Natural killer cell (primary cell): ENCODE data around the gene SELENOO. TPM values are rescaled to one million over a fixed set of nuclear protein-coding genes. Genes with fewer than 3 reads are reported as not detected.
"Not testable (repeated sequence)": the region's sequence is repeated elsewhere in the genome, so short reads cannot be mapped to it uniquely, and the experiment has no call there.

Experiments used
- ATAC-seq, 3 donors: fragments of 150-1000 bp in 2 of 3; fragments of 200-7000 bp in 1 of 3; cut with Tn5 transposase; 1 replicate in 1 of 3; 2 replicates in 2 of 3; pipeline ENCODE4 v1.10.0; 2021; ENCODE audit warnings: mild to moderate bottlenecking in 2 of 3, moderate library complexity in 2 of 3
- DNase-seq, 2 donors: peaks; one replicate each; pipeline versions ENCODE4 v3.0.0 to v3.0.0-alpha.2; 2013 to 2021; ENCODE audit warnings: mixed read lengths in 1 of 2
- H3K27ac ChIP-seq: one replicate; pipeline ENCODE4 v1.5.1; 2013; ENCODE audit warnings: mild to moderate bottlenecking, low read length
- H3K27me3 ChIP-seq: one replicate; pipeline ENCODE4 v1.6.1; 2013; ENCODE audit warnings: low read length; ENCODE audit not compliant: control insufficient read depth, insufficient read depth
- H3K36me3 ChIP-seq: one replicate; pipeline ENCODE4 v1.6.1; 2013; ENCODE audit warnings: low read length; ENCODE audit not compliant: control insufficient read depth, insufficient read depth
- H3K4me1 ChIP-seq: one replicate; pipeline ENCODE4 v1.6.1; 2013; ENCODE audit warnings: low read length; ENCODE audit not compliant: control insufficient read depth, insufficient read depth
- H3K4me3 ChIP-seq: one replicate; pipeline ENCODE4 v1.5.1; 2013; ENCODE audit warnings: low read length
- H3K9me3 ChIP-seq: one replicate; pipeline ENCODE4 v1.6.1; 2013; ENCODE audit warnings: low read length; ENCODE audit not compliant: control insufficient read depth, insufficient read depth
- H3K27ac Mint-ChIP-seq, 2 donors: one replicate each; pipeline ENCODE4 v1.8.0; 2022; ENCODE audit warnings: mild to moderate bottlenecking in 2 of 2, mixed read lengths in 2 of 2, moderate library complexity in 1 of 2
- H3K27me3 Mint-ChIP-seq, 2 donors: one replicate each; pipeline ENCODE4 v1.8.0; 2022; ENCODE audit warnings: low read depth in 2 of 2, mixed read lengths in 2 of 2
- H3K36me3 Mint-ChIP-seq: one replicate; pipeline ENCODE4 v1.8.0; 2022; ENCODE audit warnings: mixed read lengths
- H3K4me1 Mint-ChIP-seq, 2 donors: one replicate each; pipeline ENCODE4 v1.8.0; 2022; ENCODE audit warnings: mixed read lengths in 2 of 2
- H3K4me3 Mint-ChIP-seq: one replicate; pipeline ENCODE4 v1.8.0; 2022; ENCODE audit warnings: mild to moderate bottlenecking, moderate library complexity, mixed read lengths
- H3K9me3 Mint-ChIP-seq, 2 donors: one replicate each; pipeline ENCODE4 v1.8.0; 2022; ENCODE audit warnings: mixed read lengths in 2 of 2
- WGBS: methylation state at CpG from one replicate; pipeline ENCODE4 v1.1.7; 2013; ENCODE audit warnings: missing lambda C conversion rate; ENCODE audit not compliant: insufficient coverage; 5-methylcytosine and 5-hydroxymethylcytosine counted together
- intact Hi-C: fragments of 100-400 bp; cut with micrococcal nuclease; formaldehyde crosslinking; loops from one replicate; pipeline ENCODE4 v1.14.2; 2022
- total RNA-seq, 4 donors: library from RNA; stranded (reverse); fragments of 120-200 nt in 1 of 4; gene quantifications; one replicate each; pipeline versions ENCODE4 v1.2.3 to v1.2.4, GENCODE V29; 2013 to 2022
- TF ChIP-seq, protein P1 (sequence below): fragments of 200-600 bp; IDR thresholded peaks from one replicate; pipeline ENCODE4 v1.8.0; 2022; ENCODE audit warnings: antibody characterized with exemption

SELENOO gene
- total RNA-seq, 3 donors from 2014 or later (not counting 1 experiment from before 2014, with no cell fraction given), result 37.3 to 45.2 (median 37.6) TPM

DNA sequence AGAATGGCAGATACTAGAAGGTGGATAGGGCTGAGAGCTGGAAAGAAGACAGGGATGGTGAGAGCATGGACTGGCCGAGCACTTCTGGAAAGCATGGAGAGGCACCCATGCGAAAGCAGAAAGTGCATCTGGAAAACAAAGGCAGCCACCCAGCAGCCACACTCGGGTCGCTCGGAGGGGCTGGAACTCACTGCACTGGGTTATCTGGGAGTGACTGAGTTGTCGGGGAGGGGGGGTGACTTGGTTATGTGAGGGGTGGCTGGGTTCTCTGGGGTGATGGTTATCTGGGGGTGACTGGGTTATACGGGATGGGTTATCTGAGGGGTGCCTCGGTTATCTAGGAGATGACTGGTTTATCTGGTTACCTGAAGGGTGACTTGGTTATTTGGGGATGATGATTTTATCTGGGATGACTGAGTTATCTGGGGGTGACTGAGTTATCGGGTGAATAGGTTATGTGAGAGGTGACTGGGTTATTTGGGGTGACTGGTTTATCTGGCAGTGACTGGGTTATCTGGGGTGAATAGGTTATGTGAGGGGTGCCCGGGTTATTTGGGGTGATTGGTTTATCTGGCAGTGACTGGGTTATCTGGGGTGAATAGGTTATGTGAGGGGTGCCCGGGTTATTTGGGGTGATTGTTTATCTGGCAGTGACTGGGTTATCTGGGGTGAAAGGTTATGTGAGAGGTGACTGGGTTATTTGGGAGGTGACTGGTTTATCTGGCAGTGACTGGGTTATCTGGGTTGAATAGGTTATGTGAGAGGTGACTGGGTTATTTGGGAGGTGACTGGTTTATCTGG, 32.9 kb upstream of the SELENOO start:
- ATAC-seq (no peak), DNase-seq (no peak)
- peaks cover 25 to 34% of the 10 kb centered on the region in 2 donors for H3K27me3 Mint-ChIP-seq
- TF ChIP-seq, protein P1, sequence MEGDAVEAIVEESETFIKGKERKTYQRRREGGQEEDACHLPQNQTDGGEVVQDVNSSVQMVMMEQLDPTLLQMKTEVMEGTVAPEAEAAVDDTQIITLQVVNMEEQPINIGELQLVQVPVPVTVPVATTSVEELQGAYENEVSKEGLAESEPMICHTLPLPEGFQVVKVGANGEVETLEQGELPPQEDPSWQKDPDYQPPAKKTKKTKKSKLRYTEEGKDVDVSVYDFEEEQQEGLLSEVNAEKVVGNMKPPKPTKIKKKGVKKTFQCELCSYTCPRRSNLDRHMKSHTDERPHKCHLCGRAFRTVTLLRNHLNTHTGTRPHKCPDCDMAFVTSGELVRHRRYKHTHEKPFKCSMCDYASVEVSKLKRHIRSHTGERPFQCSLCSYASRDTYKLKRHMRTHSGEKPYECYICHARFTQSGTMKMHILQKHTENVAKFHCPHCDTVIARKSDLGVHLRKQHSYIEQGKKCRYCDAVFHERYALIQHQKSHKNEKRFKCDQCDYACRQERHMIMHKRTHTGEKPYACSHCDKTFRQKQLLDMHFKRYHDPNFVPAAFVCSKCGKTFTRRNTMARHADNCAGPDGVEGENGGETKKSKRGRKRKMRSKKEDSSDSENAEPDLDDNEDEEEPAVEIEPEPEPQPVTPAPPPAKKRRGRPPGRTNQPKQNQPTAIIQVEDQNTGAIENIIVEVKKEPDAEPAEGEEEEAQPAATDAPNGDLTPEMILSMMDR, result no peak
- H3K36me3 Mint-ChIP-seq, result no peaks in the 10 kb centered on the region
- WGBS, result 80% methylated on average over 11 of the region's 11 CpGs
- H3K4me3 Mint-ChIP-seq, result no peak overlapping the region
- intact Hi-C loops, result no loop called here
- H3K36me3 ChIP-seq, result no peaks in the 10 kb centered on the region
- peaks cover 19% of the 10 kb centered on the region for H3K27me3 ChIP-seq
- H3K9me3 ChIP-seq, result no peaks in the 10 kb centered on the region
- peaks cover 0 to 14% of the 10 kb centered on the region in 2 donors for H3K4me1 Mint-ChIP-seq
- no peaks in the 10 kb centered on the region for H3K9me3 Mint-ChIP-seq
- no peak overlapping the region for H3K27ac Mint-ChIP-seq
- H3K27ac ChIP-seq, result no peak overlapping the region
- no peaks in the 10 kb centered on the region for H3K4me1 ChIP-seq
- H3K4me3 ChIP-seq, result no peak overlapping the region

DNA sequence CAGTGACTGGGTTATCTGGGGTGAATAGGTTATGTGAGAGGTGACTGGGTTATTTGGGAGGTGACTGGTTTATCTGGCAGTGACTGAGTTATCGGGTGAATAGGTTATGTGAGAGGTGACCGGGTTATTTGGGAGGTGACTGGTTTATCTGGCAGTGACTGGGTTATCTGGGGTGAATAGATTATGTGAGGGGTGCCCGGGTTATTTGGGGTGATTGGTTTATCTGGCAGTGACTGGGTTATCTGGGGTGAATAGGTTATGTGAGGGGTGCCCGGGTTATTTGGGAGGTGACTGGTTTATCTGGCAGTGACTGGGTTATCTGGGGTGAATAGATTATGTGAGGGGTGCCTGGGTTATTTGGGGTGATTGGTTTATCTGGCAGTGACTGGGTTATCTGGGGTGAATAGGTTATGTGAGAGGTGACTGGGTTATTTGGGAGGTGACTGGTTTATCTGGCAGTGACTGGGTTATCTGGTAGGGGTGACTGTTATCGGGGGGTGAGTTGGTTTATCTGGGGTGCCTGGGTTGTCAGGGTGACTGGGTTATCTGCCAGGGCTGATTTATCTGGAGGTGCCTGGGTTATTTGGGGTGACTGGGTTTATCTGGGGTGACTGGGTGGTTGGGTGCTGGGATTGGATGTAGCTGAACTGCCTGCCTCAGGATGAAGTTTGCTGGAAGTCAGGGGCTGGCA, 32.2 kb upstream of the SELENOO start:
- peaks cover 19% of the 10 kb centered on the region for H3K27me3 ChIP-seq
- 87% methylated on average over 5 of the region's 5 CpGs for WGBS
- peaks cover 0 to 14% of the 10 kb centered on the region in 2 donors for H3K4me1 Mint-ChIP-seq
- intact Hi-C loops, ATAC-seq, H3K36me3 Mint-ChIP-seq, H3K4me3 ChIP-seq, H3K36me3 ChIP-seq, H3K9me3 Mint-ChIP-seq, H3K4me1 ChIP-seq, H3K27ac ChIP-seq, H3K9me3 ChIP-seq, DNase-seq: not testable (repeated sequence)
- H3K4me3 Mint-ChIP-seq, result peak overlapping the region; percentile 66
- H3K27me3 Mint-ChIP-seq, result peaks cover 25 to 33% of the 10 kb centered on the region in 2 donors
- H3K27ac Mint-ChIP-seq, result peak overlapping the region in 1 of 2 donors; percentile 84

DNA sequence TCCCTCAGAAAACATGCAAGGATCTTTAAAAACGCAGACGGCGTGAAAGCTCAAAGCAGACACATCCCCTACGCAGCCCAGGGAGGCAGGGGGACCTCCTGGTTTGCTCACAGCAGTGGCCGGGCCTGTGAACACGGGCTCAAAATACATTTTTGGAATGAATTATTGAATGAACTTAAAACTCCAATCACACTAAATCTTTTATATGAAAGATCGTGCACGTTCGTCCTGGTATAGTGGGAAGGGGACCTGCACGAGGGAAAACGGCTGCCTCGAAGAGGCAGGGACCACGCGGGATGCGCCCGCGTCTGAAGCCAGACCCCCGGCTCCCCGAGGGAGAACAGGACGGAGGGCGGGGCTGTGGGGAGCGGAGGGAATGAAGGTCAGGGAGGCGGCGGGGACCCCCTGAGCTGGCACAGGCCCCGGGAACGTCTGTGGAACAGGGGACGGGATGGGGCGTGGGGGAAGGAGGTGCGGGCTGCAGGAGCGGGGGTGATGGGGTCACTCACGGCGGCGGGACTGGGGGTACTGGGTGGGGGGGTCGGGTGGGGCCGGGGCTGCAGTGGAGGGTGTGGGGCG, 31.5 kb upstream of the SELENOO start:
- TF ChIP-seq, protein P1, result no peak
- H3K9me3 ChIP-seq, result no peaks in the 10 kb centered on the region
- ATAC-seq (no peak), DNase-seq (no peak)
- Mint-ChIP-seq H3K27ac (peak overlapping the region in 1 of 2 donors; percentile 84), H3K9me3 (no peaks in the 10 kb centered on the region), H3K4me1 (peaks cover 0 to 14% of the 10 kb centered on the region in 2 donors), H3K4me3 (peak overlapping the region; percentile 66), H3K27me3 (peaks cover 25 to 34% of the 10 kb centered on the region in 2 donors), H3K36me3 (no peaks in the 10 kb centered on the region)
- no peak overlapping the region for H3K4me3 ChIP-seq
- WGBS, result 23% methylated on average over 26 of the region's 36 CpGs
- peaks cover 5% of the 10 kb centered on the region for H3K4me1 ChIP-seq
- no peak overlapping the region for H3K27ac ChIP-seq
- intact Hi-C loops, result no loop called here
- H3K27me3 ChIP-seq, result peaks cover 19% of the 10 kb centered on the region
- no peaks in the 10 kb centered on the region for H3K36me3 ChIP-seq

DNA sequence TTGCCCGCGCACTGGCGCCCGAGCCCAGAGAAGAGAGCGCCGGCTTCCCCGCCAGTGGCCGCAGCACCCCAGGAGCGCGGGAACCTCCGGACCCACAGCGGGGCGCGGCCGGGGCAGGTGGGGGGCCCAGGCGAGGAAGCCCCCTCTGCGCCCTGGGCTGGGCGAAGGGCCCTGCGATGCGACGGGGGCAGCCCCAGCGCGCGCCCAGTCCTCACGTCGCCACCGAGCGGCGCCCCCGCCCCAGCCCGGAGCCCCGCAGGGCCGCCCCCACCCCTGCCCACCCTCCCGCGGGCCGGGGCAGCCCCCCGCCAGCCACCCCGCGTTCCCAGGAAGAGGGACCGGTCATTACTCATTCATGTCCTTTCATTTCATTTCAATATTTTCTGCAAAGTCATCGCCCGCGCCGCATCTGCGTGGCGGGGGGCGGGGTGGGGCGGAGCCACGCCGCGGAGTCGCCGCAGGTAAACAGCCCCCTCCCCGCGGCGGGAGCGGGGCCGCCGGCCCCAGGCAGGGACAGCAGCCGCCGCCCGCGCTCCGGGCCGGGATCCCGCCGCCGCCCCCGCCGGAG, 31.0 kb upstream of the SELENOO start:
- Histone ChIP-seq H3K4me1 (peaks cover 5% of the 10 kb centered on the region), H3K27me3 (peaks cover 19% of the 10 kb centered on the region), H3K9me3 (no peaks in the 10 kb centered on the region), H3K27ac (no peak overlapping the region), H3K4me3 (no peak overlapping the region), H3K36me3 (no peaks in the 10 kb centered on the region)
- ATAC-seq (peak; percentile 66 to 79 (median 76)), DNase-seq (peak in 1 of 2 donors; percentile 40)
- TF ChIP-seq, protein P1, result no peak
- H3K9me3 Mint-ChIP-seq, result no peaks in the 10 kb centered on the region
- no peak overlapping the region for H3K27ac Mint-ChIP-seq
- peak overlapping the region; percentile 49 for H3K4me3 Mint-ChIP-seq
- H3K27me3 Mint-ChIP-seq, result peaks cover 25 to 33% of the 10 kb centered on the region in 2 donors
- H3K36me3 Mint-ChIP-seq, result no peaks in the 10 kb centered on the region
- intact Hi-C loops, result no loop called here
- peaks cover 0 to 14% of the 10 kb centered on the region in 2 donors for H3K4me1 Mint-ChIP-seq
- WGBS, result under 1% methylated on average over 64 of the region's 70 CpGs
